Fibroblast of mammary gland (primary cell): ENCODE data around the gene MYH10.
A peak's percentile ranks its signal among the peaks of the same experiment; 100 is the strongest.

Source experiments
- DNase-seq: peaks from one replicate; pipeline ENCODE4 v3.0.0-alpha.2; 2010; ENCODE audit warnings: low read depth
- H3K4me3 ChIP-seq: 2 replicates; pipeline ENCODE4 v1.5.1; 2011; ENCODE audit warnings: low read depth, mild to moderate bottlenecking, low read length, moderate library complexity; ENCODE audit not compliant: control insufficient read depth
- CTCF ChIP-seq: conservative IDR thresholded peaks from 2 replicates; pipeline ENCODE4 v1.5.1; 2011; ENCODE audit warnings: low read depth, low read length, inconsistent platforms; ENCODE audit not compliant: control insufficient read depth, insufficient read depth

MYH10 gene

GRCh38 chr17:8472663-8473062 is 157.9 kb downstream of the MYH10 start:
- H3K4me3 ChIP-seq: no peak overlapping the region
- TF ChIP-seq CTCF: no peak
- no peak for DNase-seq

DNA sequence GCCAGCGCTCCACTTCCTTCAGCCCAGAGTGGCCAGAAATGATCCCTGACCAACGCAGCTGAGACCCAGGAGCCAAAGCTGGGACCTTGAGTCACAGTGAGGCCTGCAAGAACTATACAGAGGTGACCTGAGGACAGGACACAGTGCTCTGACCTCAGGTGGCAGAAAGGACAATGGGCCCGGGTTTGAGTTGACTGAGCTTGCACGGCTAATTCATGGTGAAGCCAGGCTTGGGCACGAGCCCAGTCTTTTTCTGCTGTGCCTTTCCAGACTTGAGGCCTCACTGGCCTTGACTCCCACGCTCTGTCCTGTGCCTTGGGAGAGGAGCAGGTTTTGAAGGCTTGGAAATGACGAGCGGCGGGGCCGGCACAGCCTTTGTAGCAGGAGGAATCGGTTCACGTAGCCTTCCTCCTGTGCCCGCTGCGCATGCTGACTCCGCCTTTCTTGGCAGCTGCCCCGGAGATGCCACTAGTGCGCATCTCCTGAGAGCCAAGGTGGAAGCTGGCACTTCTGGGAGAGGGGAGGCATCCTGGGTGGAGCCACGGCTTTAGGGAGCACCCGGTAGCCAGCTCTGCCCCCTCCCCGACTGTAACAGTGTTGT is 160.0 kb downstream of the MYH10 start:
- DNase-seq: peak; percentile 52
- no peak for TF ChIP-seq CTCF
- H3K4me3 ChIP-seq: no peak overlapping the region

GRCh38 chr17:8469964-8470363 is 160.6 kb downstream of the MYH10 start:
- no peak for TF ChIP-seq CTCF
- H3K4me3 ChIP-seq: no peak overlapping the region
- DNase-seq: peak; percentile 29

GRCh38 chr17:8468980-8469379 is 161.5 kb downstream of the MYH10 start:
- DNase-seq: peak; percentile 15
- TF ChIP-seq CTCF: no peak

GRCh38 chr17:8468127-8468526 is 162.4 kb downstream of the MYH10 start:
- no peak overlapping the region for H3K4me3 ChIP-seq
- no peak for TF ChIP-seq CTCF
- DNase-seq: no peak

More at GRCh38 chr17:8468980-8469379, 161.5 kb downstream of the MYH10 start:
- H3K4me3 ChIP-seq: no peak overlapping the region

DNA sequence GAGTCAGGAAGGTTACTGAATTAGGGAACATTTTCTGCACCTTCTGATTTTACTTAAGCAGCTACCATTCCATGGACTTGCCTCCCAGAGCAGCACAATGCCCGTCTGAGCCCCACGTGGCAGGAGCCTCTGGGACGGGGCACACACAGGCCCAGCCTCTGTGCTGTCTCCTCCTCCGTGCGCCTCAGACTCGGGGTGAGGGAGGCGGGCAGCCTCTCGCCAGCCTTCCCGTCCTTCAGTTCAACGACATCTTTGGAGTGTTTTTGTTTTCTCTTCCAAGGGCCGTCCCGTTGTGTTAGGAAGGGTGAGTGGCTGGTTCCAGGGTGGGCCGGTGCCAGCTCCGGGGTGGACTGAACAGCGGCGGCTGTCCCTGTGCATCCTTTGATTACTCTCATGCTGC is 163.0 kb downstream of the MYH10 start:
- no peak overlapping the region for H3K4me3 ChIP-seq
- no peak for TF ChIP-seq CTCF
- DNase-seq: no peak

GRCh38 chr17:8466873-8467272 is 163.7 kb downstream of the MYH10 start:
- no peak for DNase-seq
- no peak overlapping the region for H3K4me3 ChIP-seq
- no peak for TF ChIP-seq CTCF
